ENCODE measurements around the gene ZCCHC14.
"Not testable (repeated sequence)": the region's sequence is repeated elsewhere in the genome, so short reads cannot be mapped to it uniquely, and the experiment has no call there.

The ZCCHC14 gene

DNA sequence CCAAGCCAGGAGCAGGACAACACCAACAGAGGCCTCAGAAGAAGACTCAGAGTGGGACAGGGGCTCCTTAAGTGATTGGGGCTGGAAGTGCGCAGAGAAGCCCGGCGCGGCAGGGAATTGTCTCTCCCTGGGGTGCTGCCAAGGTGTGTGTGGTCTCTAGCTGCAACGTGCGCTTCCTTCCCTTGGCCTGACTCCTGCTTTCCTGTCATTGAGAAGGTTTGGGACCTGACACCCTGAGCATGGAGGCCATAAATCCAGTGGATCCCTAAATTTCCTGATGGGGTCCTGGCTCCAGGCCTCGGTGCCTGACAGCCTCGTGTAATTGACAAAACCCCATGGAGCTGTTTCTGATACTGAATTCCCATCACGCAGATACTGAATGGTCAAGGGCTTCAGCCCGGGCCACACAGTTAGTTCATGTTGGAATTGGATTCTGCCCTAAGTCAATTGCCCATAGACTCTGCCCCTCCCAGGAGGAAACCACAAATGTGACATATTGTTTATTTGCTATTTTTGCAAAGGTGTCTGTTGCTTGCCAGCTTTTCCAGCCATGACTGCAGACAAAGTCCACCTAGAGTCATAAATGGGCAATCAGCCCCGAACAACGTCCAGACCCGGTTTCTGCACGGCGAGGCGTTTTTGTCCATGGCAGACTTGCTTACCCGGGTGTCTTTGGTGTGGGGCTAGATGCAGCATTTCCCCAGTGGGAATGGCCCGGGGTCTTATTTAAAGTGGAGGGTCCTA is 4.4 kb upstream of the ZCCHC14 start:
- DNase-seq (ENCODE audit: low read depth), result not testable (repeated sequence)

DNA sequence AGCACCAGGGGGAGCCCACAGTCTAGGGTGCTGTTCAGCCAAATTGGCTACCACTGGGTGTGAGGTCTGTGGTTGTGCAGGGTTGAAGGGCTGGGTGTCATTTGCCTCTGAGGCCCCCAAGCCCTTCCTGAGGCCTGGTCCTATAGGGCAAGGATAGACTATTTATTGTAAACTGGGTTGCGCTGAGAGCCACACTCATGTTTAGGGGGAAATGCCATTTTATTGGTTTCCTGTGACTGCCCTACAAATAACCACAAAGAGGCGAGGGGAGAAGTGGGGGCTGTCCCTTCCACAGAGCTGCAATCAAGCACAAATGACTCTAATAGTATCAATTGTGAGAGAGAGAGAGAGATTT is 3.6 kb upstream of the ZCCHC14 start:
- no peak for DNase-seq (ENCODE audit: low read depth)

DNA sequence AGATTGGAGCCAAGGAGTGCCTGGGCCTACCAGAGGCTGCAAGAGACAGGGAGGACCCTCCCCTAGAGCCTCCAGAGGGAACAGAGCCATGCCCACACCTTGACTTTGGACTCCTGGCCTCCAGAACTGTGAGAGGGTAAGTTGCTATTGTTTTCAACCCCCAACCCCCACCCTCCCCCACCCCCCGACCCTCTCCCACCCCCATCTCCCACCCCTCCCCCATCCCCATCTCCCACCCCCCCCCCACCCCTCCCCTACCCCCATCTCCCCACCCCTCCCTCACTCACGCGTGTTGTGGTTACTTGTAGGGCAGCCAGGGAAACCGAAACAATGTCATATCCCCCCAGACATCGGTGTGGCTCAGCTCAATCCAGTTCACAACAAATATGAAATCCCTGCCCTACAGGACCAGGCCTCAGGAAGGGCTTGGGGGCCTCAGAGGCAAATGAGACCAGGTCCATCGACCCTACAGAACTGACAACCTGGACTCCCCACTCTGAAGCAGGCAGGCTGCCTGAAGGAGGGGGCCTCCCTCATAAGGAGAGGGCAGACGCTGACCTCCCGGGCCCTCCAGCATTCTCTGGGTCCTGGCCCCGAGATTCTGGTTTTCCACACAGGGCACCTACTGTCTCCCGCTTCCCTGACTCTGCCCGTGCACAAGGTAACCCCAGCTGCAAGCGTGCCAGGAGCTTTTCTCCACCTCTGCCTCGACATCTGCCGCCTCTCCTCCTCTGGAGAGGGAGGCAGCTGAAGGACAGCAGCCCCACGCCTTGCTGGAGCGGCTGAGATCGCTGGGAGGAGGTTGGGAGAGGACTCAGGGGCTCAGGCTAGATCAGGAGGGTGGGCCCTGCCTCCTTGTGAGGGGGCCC is 3.0 kb upstream of the ZCCHC14 start:
- DNase-seq (ENCODE audit: low read depth), result no peak

DNA sequence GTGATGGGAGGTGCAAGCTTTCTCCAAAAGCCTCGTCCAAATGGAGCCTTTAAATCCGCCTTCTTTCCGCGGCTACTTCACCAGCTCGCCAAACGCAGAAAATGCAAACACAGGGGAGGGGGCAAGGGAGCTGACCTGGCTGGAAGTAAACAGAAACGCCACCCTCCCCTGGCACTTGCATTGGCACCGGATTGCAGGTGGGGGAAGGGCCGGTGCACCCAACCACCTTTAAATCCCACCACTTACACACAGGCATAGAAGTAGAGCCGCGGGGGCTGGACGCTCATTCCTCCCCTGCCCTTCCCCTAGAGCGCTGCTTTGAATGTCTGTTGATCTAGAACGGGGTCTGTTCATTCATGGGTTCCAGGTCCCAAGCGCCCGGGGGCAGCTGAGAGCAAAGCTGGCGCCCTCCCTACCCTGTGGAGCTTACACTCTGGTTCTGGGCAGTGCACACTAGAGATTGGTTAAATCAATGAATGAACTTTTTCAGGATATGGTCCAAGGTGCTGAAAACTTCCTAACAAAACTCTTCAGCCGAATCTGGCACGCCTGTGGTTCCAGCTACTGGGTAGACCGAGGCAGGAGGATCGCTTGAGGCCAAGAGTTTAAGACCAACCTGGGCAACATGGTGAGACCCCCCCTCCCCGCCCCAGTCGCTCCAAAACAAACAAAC is 920 bp upstream of the ZCCHC14 start:
- DNase-seq (ENCODE audit: low read depth), result no peak

DNA sequence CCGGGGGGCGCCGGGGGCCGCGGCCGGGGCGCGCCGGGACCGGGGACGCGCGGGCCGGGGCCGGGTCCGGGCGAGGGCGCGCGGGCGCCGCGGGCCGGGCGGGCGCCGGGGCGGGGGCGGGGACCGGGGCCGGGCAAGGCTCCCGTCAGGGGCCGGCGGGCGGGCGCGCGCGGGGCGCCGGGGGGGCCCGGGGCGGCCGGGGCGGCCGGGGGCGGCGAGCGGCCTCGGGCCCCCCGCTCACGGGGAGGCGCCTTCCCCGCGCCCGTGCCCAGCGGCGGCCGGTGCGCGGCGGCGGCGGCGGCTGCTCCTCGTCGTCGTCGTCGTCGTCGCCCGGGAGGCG is 563 bp downstream of the ZCCHC14 start:
- no peak for DNase-seq (ENCODE audit: low read depth)

DNA sequence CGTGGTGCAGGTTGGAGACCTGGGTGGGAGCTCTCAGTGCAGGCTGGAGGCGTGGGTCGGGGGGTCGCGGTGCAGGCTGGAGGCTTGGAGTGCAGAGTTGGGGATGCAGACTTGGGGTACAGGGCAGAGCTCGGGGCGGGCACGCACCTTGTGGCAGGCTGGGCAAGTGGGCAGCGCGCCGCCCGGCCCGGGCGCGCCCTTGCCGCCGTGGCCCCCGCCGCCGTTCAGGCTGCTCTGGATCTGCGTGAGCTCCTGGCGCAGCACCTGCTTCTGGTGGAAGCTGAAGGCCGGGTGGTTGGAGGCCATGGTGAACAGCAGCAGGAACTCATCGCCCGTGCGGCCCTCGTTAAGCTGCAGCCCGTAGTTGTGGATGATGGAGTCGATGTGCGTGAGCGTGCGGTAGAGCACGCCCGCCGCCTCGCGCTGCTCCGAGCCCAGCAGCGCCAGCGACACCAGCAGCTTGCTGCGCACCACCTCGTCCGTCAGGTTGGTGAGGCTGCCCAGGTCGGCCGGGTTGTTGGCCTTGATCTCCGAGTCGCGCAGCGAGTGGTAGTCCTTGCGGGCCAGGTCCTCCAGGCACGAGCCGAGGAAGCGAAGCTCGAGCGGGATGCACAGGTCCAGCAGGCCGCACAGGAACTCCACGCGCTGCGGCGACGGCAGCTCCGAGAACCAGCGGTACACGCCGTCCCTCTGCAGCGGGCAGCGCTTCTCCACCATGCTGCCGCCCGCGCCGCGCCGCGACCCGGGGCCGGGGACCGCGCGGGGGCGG is 1.1 kb downstream of the ZCCHC14 start:
- DNase-seq (ENCODE audit: low read depth), result no peak

DNA sequence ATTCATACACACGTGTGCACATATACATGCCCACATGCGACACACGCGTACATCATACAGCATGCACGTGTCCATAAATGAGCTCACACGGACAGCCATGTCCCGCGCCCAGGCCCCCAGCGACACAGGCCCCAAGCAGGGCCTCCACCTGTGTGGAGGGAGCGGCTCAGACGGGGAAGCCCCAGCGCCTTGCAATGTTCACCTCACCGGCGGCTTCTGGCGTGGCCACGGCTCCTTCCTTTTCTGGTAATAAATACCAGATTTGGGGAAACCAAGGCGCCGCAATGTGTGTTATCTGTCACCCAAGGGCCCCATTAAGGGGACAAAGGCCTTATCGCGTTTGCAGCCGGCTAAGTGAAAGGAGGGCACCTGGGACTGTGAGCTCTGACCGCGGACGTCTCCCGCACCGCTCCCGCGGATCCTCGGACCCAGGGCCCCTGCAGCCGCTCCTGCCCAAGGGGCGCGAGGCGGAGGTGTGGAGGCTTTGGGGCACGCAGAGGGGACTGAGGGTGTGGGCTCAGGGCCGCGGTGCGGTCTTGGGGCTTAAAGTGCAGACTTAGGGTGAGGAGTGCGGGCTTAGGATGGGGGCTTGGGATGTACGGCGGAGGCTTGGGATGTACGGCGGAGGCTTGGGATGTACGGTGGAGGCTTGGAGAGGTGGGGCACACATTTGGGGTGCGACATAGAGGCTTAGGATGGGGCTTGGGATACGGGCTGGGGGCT is 1.9 kb downstream of the ZCCHC14 start:
- DNase-seq (ENCODE audit: low read depth), result not testable (repeated sequence)

DNA sequence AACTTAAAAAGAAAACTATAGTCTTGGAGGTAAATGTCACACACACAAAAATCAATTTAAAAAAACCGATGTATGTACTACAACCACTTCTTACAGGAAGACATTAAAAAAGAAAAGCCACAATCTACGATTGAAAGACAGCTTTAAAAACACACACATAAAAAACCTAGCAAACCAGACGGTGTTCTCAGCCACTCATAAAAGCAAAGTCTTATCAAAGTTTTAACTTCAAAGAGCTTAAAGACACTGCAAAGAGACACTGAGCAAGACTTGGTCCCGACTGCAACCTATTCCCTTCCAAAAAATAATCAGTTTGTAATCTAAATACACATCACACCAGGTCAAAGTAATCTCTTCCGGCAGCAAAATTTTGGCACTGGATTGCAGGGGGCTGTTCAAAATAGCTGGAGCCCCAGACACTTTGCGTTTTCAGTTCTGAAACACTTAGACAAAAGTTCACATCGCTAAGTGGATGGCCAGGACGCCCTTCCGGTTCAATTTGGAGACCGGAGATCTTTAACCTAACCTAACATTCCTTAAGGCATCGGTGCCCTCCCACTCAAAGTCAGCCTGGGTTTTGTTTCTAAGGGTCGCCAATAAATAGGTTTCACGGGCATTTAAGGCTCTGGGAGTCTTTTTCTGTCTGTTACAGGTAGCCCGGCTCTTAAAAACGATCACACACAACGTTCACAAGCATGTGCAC is 2.6 kb downstream of the ZCCHC14 start:
- no peak for DNase-seq (ENCODE audit: low read depth)

DNA sequence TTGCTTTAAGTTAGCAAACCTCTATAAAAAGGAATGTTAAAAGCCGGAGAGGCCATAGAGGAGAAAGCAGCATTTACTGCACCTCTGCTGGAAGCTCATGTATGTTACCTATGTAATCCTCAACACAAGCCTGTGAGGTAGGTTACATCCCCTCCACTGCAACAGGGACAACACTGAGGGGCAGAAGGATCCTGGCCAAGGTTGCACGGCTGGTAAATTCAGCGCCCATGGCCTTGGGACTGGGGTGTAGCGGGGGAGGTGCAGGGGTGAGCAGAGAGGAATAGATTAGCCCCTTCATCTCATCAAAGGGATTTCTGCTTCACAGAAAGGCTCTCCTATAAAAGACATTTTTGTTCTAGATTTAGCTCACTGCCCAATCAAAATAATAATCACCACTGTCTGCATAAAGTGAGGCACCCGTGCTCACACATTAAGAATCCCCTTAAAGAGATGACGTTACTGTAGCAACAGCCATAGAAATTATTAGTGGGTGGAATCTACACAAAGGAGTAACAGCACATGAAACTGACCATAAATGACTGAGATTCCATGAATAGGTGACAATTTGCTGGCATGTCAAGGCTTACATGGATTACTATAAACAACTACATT is 3.3 kb downstream of the ZCCHC14 start:
- no peak for DNase-seq (ENCODE audit: low read depth)

DNA sequence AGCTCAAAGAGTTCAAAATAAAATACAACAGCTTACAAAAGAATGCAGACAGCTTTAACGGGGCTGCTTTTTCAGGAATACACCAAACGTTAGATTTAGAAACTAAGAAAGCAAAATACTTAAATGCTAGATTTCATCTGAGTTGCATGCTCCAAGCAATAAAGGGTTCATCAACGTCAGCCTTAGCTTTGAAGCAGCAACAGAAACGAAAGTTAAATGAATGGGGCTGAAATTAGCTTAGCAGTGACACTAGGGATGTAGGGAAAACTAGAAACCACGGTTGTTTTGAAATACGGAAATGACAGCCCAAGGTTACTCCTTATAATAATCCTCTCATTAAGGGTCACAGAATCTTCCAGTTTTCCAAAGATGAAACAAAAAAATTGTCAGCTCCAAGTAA is 3.9 kb downstream of the ZCCHC14 start:
- DNase-seq (ENCODE audit: low read depth), result not testable (repeated sequence)

DNA sequence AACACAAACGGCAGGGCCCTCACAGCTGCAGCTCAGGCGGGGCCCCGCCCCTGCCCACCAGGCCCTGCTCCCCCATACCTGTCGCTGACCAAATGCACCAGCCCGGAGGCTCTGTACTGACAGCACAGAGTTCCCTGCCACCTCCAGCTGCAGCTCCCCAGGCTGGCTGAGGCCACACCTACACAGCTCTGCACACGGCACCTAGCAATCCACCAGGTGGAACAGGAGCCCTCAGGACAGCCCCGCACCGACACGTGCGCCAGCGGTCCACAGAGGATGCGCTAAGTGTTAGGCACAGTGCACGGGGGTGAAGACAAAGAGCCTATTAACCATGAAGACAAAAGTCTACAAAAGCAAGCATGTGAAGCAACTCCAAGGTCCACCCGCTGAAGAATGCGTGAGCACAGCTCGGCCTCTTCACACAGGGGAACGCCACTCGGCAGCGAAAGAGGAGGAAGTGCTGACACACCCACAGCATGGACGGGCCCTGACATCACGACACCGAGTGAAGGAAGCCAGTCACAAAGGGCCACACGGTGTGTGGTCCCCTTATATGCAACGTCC is 5.4 kb downstream of the ZCCHC14 start:
- DNase-seq (ENCODE audit: low read depth), result no peak

DNA sequence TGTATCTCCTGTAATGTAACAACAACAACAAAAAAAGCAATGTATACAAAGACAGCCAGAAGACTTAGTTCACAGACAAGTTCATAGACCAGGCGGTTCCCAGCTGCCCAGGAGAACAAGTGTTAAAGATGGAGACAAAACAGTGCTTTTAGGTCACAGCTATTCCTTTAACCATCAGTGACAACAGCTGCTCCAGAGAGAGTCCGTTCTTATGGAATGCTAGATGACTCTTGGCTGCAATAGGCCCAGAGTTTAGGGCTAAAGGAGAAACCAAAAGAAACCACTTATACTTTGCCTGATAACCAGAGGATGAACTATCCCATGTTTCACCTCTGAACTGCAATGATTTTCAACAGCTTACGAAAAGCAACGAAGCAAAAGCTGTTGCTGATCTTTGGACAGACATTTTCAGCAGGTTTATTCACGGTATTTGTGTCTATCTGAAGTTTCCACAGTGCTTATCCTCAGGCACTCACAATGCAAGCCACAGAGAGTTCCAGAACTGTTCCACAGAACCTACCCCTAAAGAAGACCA is 6.0 kb downstream of the ZCCHC14 start:
- DNase-seq (ENCODE audit: low read depth), result no peak

DNA sequence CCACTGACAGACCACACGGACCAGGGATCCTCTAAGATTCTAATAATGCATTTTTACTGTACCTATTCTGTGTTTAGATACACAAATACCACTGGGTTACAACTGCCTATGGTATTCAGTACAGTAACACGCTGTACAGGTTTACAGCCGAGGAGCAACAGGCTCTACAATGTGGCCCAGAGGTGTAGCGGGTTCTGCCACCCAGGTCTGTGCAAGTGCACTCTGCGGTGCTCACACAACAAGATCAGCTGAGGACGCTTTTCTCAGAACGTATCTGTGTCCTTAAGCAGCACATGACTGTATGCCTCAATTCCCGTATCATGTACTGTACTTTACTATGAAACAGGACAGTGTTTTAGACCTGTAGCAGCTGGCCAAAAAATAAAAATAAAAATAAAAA is 6.5 kb downstream of the ZCCHC14 start:
- no peak for DNase-seq (ENCODE audit: low read depth)

DNA sequence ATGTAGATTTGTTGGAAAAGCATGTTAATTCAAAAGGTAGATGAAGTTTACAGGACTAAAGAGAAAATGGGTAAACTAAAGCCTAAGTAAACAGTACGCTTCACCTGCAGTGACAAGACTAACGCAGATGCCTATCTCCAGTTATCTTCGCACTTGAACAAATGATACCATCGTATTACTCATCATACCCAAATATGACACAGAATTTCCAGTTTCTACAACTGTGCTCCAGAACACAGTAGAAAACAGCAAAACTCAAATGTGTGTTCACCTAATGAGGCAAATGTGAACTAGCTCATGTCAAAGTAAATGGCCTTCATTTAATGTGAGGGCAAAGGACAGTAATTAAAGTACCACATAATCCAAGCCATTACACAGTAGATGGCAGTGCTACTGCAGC is 7.0 kb downstream of the ZCCHC14 start:
- DNase-seq (ENCODE audit: low read depth), result not testable (repeated sequence)

DNA sequence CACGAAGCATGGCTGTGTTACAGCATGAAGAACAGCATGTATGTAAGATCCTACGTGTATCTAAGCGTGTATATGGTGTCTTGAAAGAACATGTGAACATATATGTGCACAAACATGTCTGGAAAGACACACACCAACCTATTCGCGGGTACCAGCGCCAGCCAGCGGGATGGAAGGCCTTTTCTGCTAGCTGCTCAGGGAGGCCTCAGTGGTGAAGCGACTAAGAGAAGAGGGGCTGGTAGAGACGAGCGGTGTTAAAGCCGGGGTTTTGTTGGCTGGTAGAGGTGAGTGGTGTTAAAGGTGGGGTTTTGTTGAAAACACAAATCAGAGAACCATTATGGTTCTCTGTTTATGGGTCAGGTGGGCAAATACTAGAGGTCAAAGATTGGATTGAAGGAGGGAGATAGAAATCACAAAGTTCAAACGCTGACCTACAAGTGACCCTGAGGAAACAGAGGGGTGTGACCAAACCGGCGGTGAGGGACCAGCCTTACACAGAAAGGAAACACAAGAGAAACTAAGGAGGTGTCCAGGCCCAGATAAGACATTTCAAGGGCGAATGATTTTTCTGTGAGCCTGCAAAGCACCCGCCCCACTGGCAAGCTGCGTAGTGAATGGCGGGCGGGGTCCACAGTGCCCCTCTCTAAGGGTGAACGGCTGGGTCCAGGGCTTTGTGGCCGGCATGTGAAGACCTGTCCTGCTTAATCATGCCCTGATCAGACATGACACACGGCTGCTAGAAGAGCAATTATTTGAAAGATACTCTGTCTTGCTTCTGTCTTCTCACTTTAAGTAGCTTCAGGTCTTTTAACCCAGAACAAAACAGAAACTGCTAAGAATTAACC is 8.1 kb downstream of the ZCCHC14 start:
- DNase-seq (ENCODE audit: low read depth), result no peak

DNA sequence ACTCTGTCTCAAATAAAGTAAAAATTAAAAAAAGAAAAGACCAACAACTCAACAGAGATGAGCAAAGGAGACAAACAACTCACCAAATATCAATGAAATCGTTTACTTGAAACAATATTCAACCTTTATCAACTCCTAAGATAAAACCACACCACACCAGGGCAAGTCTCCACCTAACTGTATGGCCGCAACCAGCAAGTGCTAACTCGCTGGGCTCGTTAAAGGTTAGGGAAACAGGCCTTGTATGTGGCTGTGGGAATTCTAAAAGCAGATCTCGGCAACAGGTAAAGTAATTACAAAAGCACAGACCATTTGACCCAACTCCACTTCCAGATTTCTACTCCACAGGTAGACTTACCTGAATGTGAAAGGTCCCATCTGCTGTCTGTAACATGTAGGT is 9.3 kb downstream of the ZCCHC14 start:
- no peak for DNase-seq (ENCODE audit: low read depth)

DNA sequence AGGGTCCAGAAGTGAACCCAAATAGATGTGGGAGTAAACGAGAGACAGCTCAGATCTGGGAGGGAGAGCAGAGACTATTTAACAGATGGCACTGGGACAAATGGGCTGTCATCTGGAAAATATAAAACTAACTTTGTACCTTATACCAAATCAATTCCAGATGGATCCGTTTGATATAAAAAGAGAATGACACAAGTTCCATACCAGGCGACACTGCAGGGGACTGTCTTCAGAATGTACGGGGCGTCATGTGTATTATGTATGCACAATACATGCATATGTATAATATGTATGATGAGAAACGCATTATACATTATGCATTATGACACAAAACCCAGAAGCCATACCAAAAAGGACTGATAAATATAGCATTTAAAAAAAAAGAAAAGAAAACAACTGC is 10.2 kb downstream of the ZCCHC14 start:
- DNase-seq (ENCODE audit: low read depth), result not testable (repeated sequence)

DNA sequence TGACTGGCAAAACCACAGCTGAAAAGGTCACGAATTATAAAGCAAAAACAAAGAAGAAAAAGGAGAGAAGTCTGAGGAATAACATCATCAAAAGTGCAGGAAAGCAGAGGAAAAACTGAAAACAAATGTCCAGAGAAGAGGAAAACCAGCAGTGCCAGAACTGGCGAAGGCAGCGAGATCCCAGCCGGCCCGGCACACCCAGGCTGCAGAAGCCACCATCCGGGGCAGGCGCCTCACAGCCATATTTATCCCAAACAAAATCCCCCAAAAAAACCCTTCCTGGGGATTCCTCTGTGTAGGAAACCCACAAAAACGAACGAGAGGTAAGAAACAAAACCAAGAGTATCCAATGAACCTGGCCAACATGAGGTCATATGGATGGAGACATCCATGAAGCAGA is 10.6 kb downstream of the ZCCHC14 start:
- DNase-seq (ENCODE audit: low read depth), result no peak

DNA sequence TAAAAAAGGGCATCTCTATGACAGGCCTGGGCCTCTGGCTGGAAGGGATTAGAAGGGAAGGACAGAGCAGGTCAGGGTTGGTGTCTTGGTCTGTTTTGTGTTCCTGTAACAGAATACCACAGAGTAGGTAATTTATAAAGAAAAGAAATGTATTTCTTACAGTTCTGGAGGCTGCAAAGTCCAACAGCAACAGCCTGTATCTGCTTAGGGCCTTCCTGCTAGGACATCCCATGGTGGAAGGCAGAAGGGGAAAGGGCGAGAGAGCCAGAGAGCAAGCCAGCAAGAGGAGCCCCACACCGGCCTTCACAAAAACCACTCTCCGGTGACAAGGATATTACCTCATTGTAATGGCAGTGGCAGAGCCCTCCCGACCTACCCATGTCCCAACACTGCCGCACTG is 11.1 kb downstream of the ZCCHC14 start:
- DNase-seq (ENCODE audit: low read depth), result not testable (repeated sequence)

All from fibroblast of the conjunctiva (primary cell).